Calu3 (cell line): ENCODE data around the gene IFIT1. TPM values are rescaled to one million over a fixed set of nuclear protein-coding genes. Genes with fewer than 3 reads are reported as not detected.

Experiments used
- BruUV-seq: library from RNA; stranded (reverse); fragments of 400-500 nt; replicated peaks from 2 replicates; lab custom pipeline; 2021; lab: Mats Ljungman, UMichigan
- CTCF ChIA-PET: fragments of 300-600 bp; sonication (Branson Sonifier 250); formaldehyde crosslinking; loops from one replicate; lab custom pipeline; 2022; ENCODE audit warnings: antibody characterized with exemption; lab: Charles Lee
- DNase-seq: peaks from one replicate; pipeline ENCODE4 v3.0.0; 2022
- H3K27ac Mint-ChIP-seq: one replicate; pipeline ENCODE4 v1.8.0; 2022; ENCODE audit warnings: mixed read lengths; ENCODE audit not compliant: unreplicated experiment
- H3K27me3 Mint-ChIP-seq: one replicate; pipeline ENCODE4 v1.8.0; 2022; ENCODE audit warnings: mixed read lengths; ENCODE audit not compliant: unreplicated experiment
- H3K36me3 Mint-ChIP-seq: one replicate; pipeline ENCODE4 v1.8.0; 2022; ENCODE audit warnings: mild to moderate bottlenecking, moderate library complexity, mixed read lengths; ENCODE audit not compliant: insufficient read depth, unreplicated experiment
- H3K4me1 Mint-ChIP-seq: one replicate; pipeline ENCODE4 v1.8.0; 2022; ENCODE audit warnings: mild to moderate bottlenecking, low read depth, mixed read lengths; ENCODE audit not compliant: unreplicated experiment
- H3K4me3 Mint-ChIP-seq: one replicate; pipeline ENCODE4 v1.8.0; 2022; ENCODE audit warnings: mild to moderate bottlenecking, low read depth, moderate library complexity, mixed read lengths; ENCODE audit not compliant: unreplicated experiment
- H3K9me3 Mint-ChIP-seq: one replicate; pipeline ENCODE4 v1.8.0; 2022; ENCODE audit warnings: low read depth, mixed read lengths; ENCODE audit not compliant: unreplicated experiment
- intact Hi-C: fragments of 100-400 bp; cut with micrococcal nuclease; formaldehyde crosslinking; loops from one replicate; pipeline ENCODE4 v1.10.0; 2022; ENCODE audit not compliant: unreplicated experiment
- total RNA-seq: library from RNA; stranded (reverse); gene quantifications from 2 replicates; pipeline ENCODE4 v1.2.3, GENCODE V29; 2022
- TF ChIP-seq, protein P1 (sequence below): fragments of 200-600 bp; IDR thresholded peaks from one replicate; pipeline ENCODE4 v1.8.0; 2022; ENCODE audit warnings: antibody characterized with exemption; ENCODE audit not compliant: unreplicated experiment

Gene IFIT1
- total RNA-seq, 1 experiment from 2014 or later = 52.3 TPM

DNA sequence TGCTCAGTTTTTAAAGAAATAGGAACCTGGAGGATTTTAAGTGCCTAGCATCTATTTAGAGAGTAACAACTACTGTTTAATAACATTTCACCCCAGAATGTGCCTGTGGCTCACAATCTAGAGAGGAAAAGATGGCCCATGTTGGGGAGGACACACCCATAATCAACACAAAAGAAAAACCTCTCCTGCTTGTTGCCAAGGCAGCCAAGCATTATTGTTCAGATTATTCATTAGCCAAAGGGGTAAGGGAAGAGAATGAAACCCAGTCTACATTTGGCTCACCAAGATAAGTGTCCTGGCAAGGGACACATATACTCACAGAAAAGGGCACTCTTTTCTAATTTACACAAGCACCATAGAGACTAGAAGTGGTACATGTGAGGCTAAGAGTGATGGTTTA lies 32.3 kb upstream of the IFIT1 start:
- intact Hi-C loops = no loop called here
- no peak overlapping the region for H3K4me3 Mint-ChIP-seq
- H3K27ac Mint-ChIP-seq = no peak overlapping the region
- peaks cover 16% of the 10 kb centered on the region for H3K4me1 Mint-ChIP-seq
- TF ChIP-seq, protein P1, sequence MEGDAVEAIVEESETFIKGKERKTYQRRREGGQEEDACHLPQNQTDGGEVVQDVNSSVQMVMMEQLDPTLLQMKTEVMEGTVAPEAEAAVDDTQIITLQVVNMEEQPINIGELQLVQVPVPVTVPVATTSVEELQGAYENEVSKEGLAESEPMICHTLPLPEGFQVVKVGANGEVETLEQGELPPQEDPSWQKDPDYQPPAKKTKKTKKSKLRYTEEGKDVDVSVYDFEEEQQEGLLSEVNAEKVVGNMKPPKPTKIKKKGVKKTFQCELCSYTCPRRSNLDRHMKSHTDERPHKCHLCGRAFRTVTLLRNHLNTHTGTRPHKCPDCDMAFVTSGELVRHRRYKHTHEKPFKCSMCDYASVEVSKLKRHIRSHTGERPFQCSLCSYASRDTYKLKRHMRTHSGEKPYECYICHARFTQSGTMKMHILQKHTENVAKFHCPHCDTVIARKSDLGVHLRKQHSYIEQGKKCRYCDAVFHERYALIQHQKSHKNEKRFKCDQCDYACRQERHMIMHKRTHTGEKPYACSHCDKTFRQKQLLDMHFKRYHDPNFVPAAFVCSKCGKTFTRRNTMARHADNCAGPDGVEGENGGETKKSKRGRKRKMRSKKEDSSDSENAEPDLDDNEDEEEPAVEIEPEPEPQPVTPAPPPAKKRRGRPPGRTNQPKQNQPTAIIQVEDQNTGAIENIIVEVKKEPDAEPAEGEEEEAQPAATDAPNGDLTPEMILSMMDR = no peak
- H3K27me3 Mint-ChIP-seq = no peaks in the 10 kb centered on the region
- DNase-seq = no peak
- H3K36me3 Mint-ChIP-seq = no peaks in the 10 kb centered on the region
- CTCF ChIA-PET = no interaction called here
- no peaks in the 10 kb centered on the region for H3K9me3 Mint-ChIP-seq
- BruUV-seq = no TSS peak

DNA sequence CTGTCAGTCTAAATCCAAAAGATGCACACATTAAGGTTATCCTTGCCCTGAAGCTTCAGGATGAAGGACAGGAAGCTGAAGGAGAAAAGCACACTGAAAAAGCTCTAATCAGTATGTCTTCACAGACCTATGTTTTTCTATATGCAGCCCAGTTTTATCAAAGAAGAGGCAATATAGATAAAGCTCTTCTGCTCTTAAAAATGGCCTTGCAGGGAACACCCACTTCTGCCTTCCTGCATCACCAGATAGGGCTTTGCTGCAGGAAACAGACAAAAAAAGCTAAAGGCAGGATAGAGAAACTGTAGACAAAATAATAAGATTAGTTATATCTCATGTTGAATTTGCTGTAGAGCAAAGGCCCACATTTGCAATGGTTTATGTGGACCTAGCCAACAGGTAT lies 29.5 kb upstream of the IFIT1 start:
- Mint-ChIP-seq H3K27me3 (no peaks in the 10 kb centered on the region), H3K9me3 (no peaks in the 10 kb centered on the region), H3K36me3 (no peaks in the 10 kb centered on the region), H3K27ac (no peak overlapping the region), H3K4me3 (no peak overlapping the region), H3K4me1 (peaks cover 16% of the 10 kb centered on the region)
- BruUV-seq = no TSS peak
- CTCF ChIA-PET = interaction anchor here (0.9 kb wide), 1 partner anchor 11 kb away, joined by 3 read pairs; no protein-coding TSS in a partner anchor
- TF ChIP-seq, protein P1 = no peak
- intact Hi-C loops = no loop called here
- no peak for DNase-seq

DNA sequence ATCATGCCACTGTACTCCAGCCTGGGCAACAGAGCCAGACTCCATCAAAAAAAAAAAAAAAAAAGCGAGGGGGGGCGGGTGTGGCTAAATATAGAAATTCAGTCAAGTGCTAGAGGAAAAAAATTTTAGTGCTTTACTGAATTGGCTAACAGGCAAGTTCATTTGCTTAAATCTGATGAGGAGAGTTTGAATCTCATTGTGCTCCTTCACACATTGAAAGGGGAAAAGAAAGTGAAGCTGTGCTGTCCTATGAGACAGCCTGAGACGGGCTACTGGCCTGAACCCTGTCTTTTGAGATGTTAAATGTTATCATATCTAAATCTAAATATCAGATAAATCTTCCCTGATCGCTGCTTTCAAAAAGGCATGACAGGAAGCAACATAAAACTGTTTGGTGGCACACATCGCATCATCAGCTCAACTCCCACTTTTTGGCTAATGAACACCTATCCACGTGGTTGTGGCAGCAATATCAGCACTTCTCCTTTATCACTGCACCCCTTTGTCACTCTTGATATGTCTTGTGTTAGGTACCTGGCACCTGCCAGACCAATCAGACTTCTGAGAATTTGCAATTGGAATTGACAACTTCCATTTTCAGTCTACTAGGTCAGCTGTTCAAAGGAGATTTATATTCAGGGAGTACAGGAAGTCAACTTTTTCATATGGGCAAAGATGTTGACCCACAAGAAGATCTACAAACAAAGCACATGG lies 28.5 kb upstream of the IFIT1 start:
- no TSS peak for BruUV-seq
- Mint-ChIP-seq H3K36me3 (no peaks in the 10 kb centered on the region), H3K9me3 (no peaks in the 10 kb centered on the region), H3K4me3 (no peak overlapping the region), H3K4me1 (peaks cover 21% of the 10 kb centered on the region), H3K27ac (no peak overlapping the region), H3K27me3 (no peaks in the 10 kb centered on the region)
- TF ChIP-seq, protein P1 = no peak
- DNase-seq = no peak
- intact Hi-C loops = no loop called here
- CTCF ChIA-PET = no interaction called here

DNA sequence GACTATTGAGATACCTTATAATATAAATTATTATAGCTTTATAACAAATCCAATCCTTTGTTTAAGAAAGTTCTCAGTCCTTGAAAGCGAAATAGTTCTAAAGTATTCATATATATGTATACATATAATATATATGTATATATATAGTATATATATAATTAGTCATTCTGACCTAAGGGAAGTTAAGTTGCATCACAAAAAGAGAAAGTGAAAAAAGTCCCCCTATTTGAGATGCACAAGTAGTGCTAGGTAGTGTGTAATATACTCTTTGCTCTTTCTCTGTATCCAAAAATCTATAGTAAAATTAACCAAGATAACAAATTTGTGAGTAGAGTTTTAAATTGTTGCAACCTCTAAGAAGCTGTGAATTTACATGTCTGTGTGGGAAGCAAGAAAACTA lies 27.9 kb upstream of the IFIT1 start:
- H3K4me3 Mint-ChIP-seq = no peak overlapping the region
- peaks cover 25% of the 10 kb centered on the region for H3K4me1 Mint-ChIP-seq
- no TSS peak for BruUV-seq
- CTCF ChIA-PET = no interaction called here
- no peak overlapping the region for H3K27ac Mint-ChIP-seq
- no peak for DNase-seq
- TF ChIP-seq, protein P1 = no peak
- H3K36me3 Mint-ChIP-seq = no peaks in the 10 kb centered on the region
- intact Hi-C loops = no loop called here
- H3K9me3 Mint-ChIP-seq = no peaks in the 10 kb centered on the region
- H3K27me3 Mint-ChIP-seq = no peaks in the 10 kb centered on the region
